Measurements from ENCODE around the gene SHMT2. TPM values are rescaled to one million over a fixed set of nuclear protein-coding genes. Genes with fewer than 3 reads are reported as not detected.

The SHMT2 gene
- total and polyA plus RNA-seq, 2 donors (not counting 1 experiment from before 2014, with no cell fraction given) = 154 to 380 TPM

GRCh38 chr12:57215065-57215464, 14.4 kb upstream of the SHMT2 start:
- Histone ChIP-seq H2AFZ (ENCODE audit: low read length) (no peak overlapping the region), H3K4me3 (replicated peaks in 1 of 4; ENCODE audit: control extremely low read depth in 1 of 4, insufficient read depth in 1 of 4, low read depth in 3 of 4, low read length in 4 of 4) (no peak overlapping the region), H3K4me1 (ENCODE audit: control insufficient read depth, extremely low read depth, insufficient read depth, low read length) (peaks cover 9% of the 10 kb centered on the region), H3K79me2 (ENCODE audit: control insufficient read depth, insufficient read depth, low read length) (no peaks in the 10 kb centered on the region), H3K27ac (ENCODE audit: insufficient read depth, low read length) (no peak overlapping the region), H3K4me2 (ENCODE audit: extremely low read depth, insufficient read depth, low read length) (no peak overlapping the region), H3K9me3 (ENCODE audit: control insufficient read depth, insufficient read depth, low read depth, low read length) (no peaks in the 10 kb centered on the region), H3K9ac (ENCODE audit: insufficient read depth, low read length) (no peak overlapping the region), H3K27me3 (ENCODE audit: control insufficient read depth, insufficient read depth, low read length) (peaks cover 34% of the 10 kb centered on the region), H3K36me3 (ENCODE audit: control insufficient read depth, insufficient read depth, low read length) (peaks cover 27% of the 10 kb centered on the region), H4K20me1 (ENCODE audit: control insufficient read depth, extremely low read depth, insufficient read depth, low read length) (no peaks in the 10 kb centered on the region)
- TF ChIP-seq EZH2 (IDR thresholded peaks at IDR 0.05; ENCODE audit: low read length, missing control alignments) (peak; percentile 26), CTCF (conservative IDR thresholded peaks at IDR 0.05 in 1 of 2, IDR thresholded peaks at IDR 0.05 in 1 of 2; ENCODE audit: low read depth in 1 of 2, low read length in 2 of 2) (no peak)
- no peak for DNase-seq (ENCODE audit: low read depth in 2 of 2)

GRCh38 chr12:57215668-57216013, 13.9 kb upstream of the SHMT2 start:
- Histone ChIP-seq H3K27me3 (ENCODE audit: control insufficient read depth, insufficient read depth, low read length) (peaks cover 37% of the 10 kb centered on the region), H3K9me3 (ENCODE audit: control insufficient read depth, insufficient read depth, low read depth, low read length) (no peaks in the 10 kb centered on the region), H3K79me2 (ENCODE audit: control insufficient read depth, insufficient read depth, low read length) (no peaks in the 10 kb centered on the region), H4K20me1 (ENCODE audit: control insufficient read depth, extremely low read depth, insufficient read depth, low read length) (no peaks in the 10 kb centered on the region), H3K4me2 (ENCODE audit: extremely low read depth, insufficient read depth, low read length) (peak overlapping the region; percentile 72), H3K4me3 (replicated peaks in 1 of 4; ENCODE audit: control extremely low read depth in 1 of 4, insufficient read depth in 1 of 4, low read depth in 3 of 4, low read length in 4 of 4) (peak overlapping the region in 1 of 4 experiments; percentile 51), H3K36me3 (ENCODE audit: control insufficient read depth, insufficient read depth, low read length) (peaks cover 23% of the 10 kb centered on the region), H3K9ac (ENCODE audit: insufficient read depth, low read length) (no peak overlapping the region), H2AFZ (ENCODE audit: low read length) (no peak overlapping the region), H3K4me1 (ENCODE audit: control insufficient read depth, extremely low read depth, insufficient read depth, low read length) (peaks cover 9% of the 10 kb centered on the region), H3K27ac (ENCODE audit: insufficient read depth, low read length) (no peak overlapping the region)
- DNase-seq (ENCODE audit: low read depth in 2 of 2) = peak in 1 of 2 donors; percentile 30
- no peak for TF ChIP-seq CTCF (conservative IDR thresholded peaks at IDR 0.05 in 1 of 2, IDR thresholded peaks at IDR 0.05 in 1 of 2; ENCODE audit: low read depth in 1 of 2, low read length in 2 of 2)
- peak; percentile 72 for TF ChIP-seq EZH2 (IDR thresholded peaks at IDR 0.05; ENCODE audit: low read length, missing control alignments)

GRCh38 chr12:57216014-57216911, 13.2 kb upstream of the SHMT2 start, which contains the start of gene NXPH4:
NXPH4 (plus strand) TSS chr12:57216794; CDS start chr12:57216970, 176 bp downstream.
- H3K4me3 ChIP-seq (replicated peaks in 1 of 4; ENCODE audit: control extremely low read depth in 1 of 4, insufficient read depth in 1 of 4, low read depth in 3 of 4, low read length in 4 of 4) = peak within 1 kb of the TSS; percentile 14 to 57 (median 27)
- no peak within 1 kb of the TSS for H3K27ac ChIP-seq (ENCODE audit: insufficient read depth, low read length)
- H2AFZ ChIP-seq (ENCODE audit: low read length) = no peak within 1 kb of the TSS
- peaks cover 17% of the 10 kb centered on the region for H3K36me3 ChIP-seq (ENCODE audit: control insufficient read depth, insufficient read depth, low read length)
- no peaks in the 10 kb centered on the region for H3K9me3 ChIP-seq (ENCODE audit: control insufficient read depth, insufficient read depth, low read depth, low read length)
- no peak for DNase-seq (ENCODE audit: low read depth in 2 of 2)
- H3K79me2 ChIP-seq (ENCODE audit: control insufficient read depth, insufficient read depth, low read length) = no peaks in the 10 kb centered on the region
- TF ChIP-seq CTCF (conservative IDR thresholded peaks at IDR 0.05 in 1 of 2, IDR thresholded peaks at IDR 0.05 in 1 of 2; ENCODE audit: low read depth in 1 of 2, low read length in 2 of 2) (no peak), EZH2 (IDR thresholded peaks at IDR 0.05; ENCODE audit: low read length, missing control alignments) (peak; percentile 69)
- peaks cover 43% of the 10 kb centered on the region for H3K27me3 ChIP-seq (ENCODE audit: control insufficient read depth, insufficient read depth, low read length)
- no peaks in the 10 kb centered on the region for H4K20me1 ChIP-seq (ENCODE audit: control insufficient read depth, extremely low read depth, insufficient read depth, low read length)
- peak within 1 kb of the TSS; percentile 72 for H3K4me2 ChIP-seq (ENCODE audit: extremely low read depth, insufficient read depth, low read length)
- H3K4me1 ChIP-seq (ENCODE audit: control insufficient read depth, extremely low read depth, insufficient read depth, low read length) = peaks cover 9% of the 10 kb centered on the region
- H3K9ac ChIP-seq (ENCODE audit: insufficient read depth, low read length) = peak within 1 kb of the TSS; percentile 37
